Tibial artery (tissue), 4 donors: Measurements from ENCODE around the gene SNIP1.

Experiments
- DNase-seq, 2 donors: peaks; one replicate each; pipeline ENCODE4 v3.0.0-alpha.2; 2019
- H3K27ac ChIP-seq, 2 donors: fragments of 200-600 bp; sonication (generic) in 1 of 2; 1 replicate in 1 of 2; 2 replicates in 1 of 2; pipeline ENCODE4 v1.5.1; 2018 to 2019; ENCODE audit warnings: mild to moderate bottlenecking in 1 of 2
- H3K27me3 ChIP-seq, 2 donors: fragments of 200-600 bp; sonication (generic) in 1 of 2; one replicate each; pipeline versions ENCODE4 v1.5.1 to v1.6.0; 2016 to 2019
- H3K36me3 ChIP-seq, 3 donors: fragments of 200-600 bp; sonication (generic) in 2 of 3; one replicate each; pipeline ENCODE4 v1.5.1; 2016 to 2019; ENCODE audit warnings: mild to moderate bottlenecking in 2 of 3
- H3K4me1 ChIP-seq, 4 donors: fragments of 200-600 bp; sonication (generic) in 2 of 4; 1 replicate in 3 of 4; 2 replicates in 1 of 4; pipeline ENCODE4 v1.5.1; 2016 to 2019
- H3K4me3 ChIP-seq, 2 donors: fragments of 200-600 bp; sonication (generic) in 1 of 2; 1 replicate in 1 of 2; 2 replicates in 1 of 2; pipeline ENCODE4 v1.5.1; 2018 to 2019; ENCODE audit warnings: mild to moderate bottlenecking in 2 of 2
- H3K9me3 ChIP-seq, 3 donors: fragments of 200-600 bp; sonication (generic) in 1 of 3; one replicate each; pipeline ENCODE4 v1.5.1; 2016 to 2019
- CTCF ChIP-seq, 2 experiments: fragments of 200-600 bp in 1 of 2; fragments of 450-650 bp in 1 of 2; IDR thresholded peaks; one replicate each; pipeline ENCODE4 v1.5.1; 2017 to 2019; ENCODE audit warnings: antibody characterized with exemption in 2 of 2, mild to moderate bottlenecking in 1 of 2, moderate library complexity in 1 of 2
- intact Hi-C: fragments of 100-400 bp; cut with DNase I; formaldehyde crosslinking; loops from one replicate; pipeline ENCODE4 v1.15.0; 2023; ENCODE audit warnings: low total_unique reads

Gene SNIP1

GRCh38 chr1:37574834-37575480 is 20.9 kb upstream of the SNIP1 start:
- no peaks in the 10 kb centered on the region for H3K9me3 ChIP-seq
- H3K27ac ChIP-seq: no peak overlapping the region
- no peak for TF ChIP-seq CTCF (IDR thresholded peaks at IDR 0.05)
- H3K4me1 ChIP-seq: no peaks in the 10 kb centered on the region
- H3K4me3 ChIP-seq: no peak overlapping the region
- no peaks in the 10 kb centered on the region for H3K27me3 ChIP-seq
- H3K36me3 ChIP-seq: peaks cover 82 to 100% (median 89%) of the 10 kb centered on the region in 3 donors
- intact Hi-C loops: no loop called here
- DNase-seq: no peak

GRCh38 chr1:37570528-37571334 is 16.6 kb upstream of the SNIP1 start:
- intact Hi-C loops: no loop called here
- no peak for TF ChIP-seq CTCF (IDR thresholded peaks at IDR 0.05)
- peaks cover 98 to 100% (median 99%) of the 10 kb centered on the region in 3 donors for H3K36me3 ChIP-seq

GRCh38 chr1:37567023-37567422 is 12.9 kb upstream of the SNIP1 start:
- TF ChIP-seq CTCF (IDR thresholded peaks at IDR 0.05): no peak
- no peak for DNase-seq
- Histone ChIP-seq H3K9me3 (no peaks in the 10 kb centered on the region), H3K27ac (no peak overlapping the region), H3K4me3 (no peak overlapping the region), H3K4me1 (peaks cover 0 to 13% (median 0%) of the 10 kb centered on the region in 4 donors), H3K36me3 (peaks cover 68 to 96% (median 81%) of the 10 kb centered on the region in 3 donors), H3K27me3 (no peaks in the 10 kb centered on the region)
- intact Hi-C loops: no loop called here

More at GRCh38 chr1:37570528-37571334, 16.6 kb upstream of the SNIP1 start:
- Histone ChIP-seq H3K9me3 (no peaks in the 10 kb centered on the region), H3K27ac (no peak overlapping the region), H3K4me3 (no peak overlapping the region), H3K27me3 (no peaks in the 10 kb centered on the region), H3K4me1 (no peaks in the 10 kb centered on the region)
- no peak for DNase-seq

- no peak for DNase-seq
- intact Hi-C loops: loop anchor here (5.0 kb wide), 1 partner anchor 117 kb away; no protein-coding TSS in a partner anchor
- Histone ChIP-seq H3K4me3 (no peak overlapping the region), H3K4me1 (peaks cover 0 to 13% (median 0%) of the 10 kb centered on the region in 4 donors), H3K27ac (peak overlapping the region in 1 of 2 donors; percentile 23), H3K9me3 (no peaks in the 10 kb centered on the region), H3K27me3 (no peaks in the 10 kb centered on the region), H3K36me3 (peaks cover 46 to 88% (median 62%) of the 10 kb centered on the region in 3 donors)
- no peak for TF ChIP-seq CTCF (IDR thresholded peaks at IDR 0.05)
Observed at GRCh38 chr1:37564892-37565291, 10.8 kb upstream of the SNIP1 start.

- Histone ChIP-seq H3K4me1 (peaks cover 0 to 13% (median 0%) of the 10 kb centered on the region in 4 donors), H3K27ac (no peak overlapping the region), H3K27me3 (no peaks in the 10 kb centered on the region), H3K9me3 (no peaks in the 10 kb centered on the region), H3K4me3 (no peak overlapping the region), H3K36me3 (peaks cover 28 to 74% (median 43%) of the 10 kb centered on the region in 3 donors)
- DNase-seq: no peak
- intact Hi-C loops: loop anchor here (5.0 kb wide), 1 partner anchor 119 kb away; no protein-coding TSS in a partner anchor
- no peak for TF ChIP-seq CTCF (IDR thresholded peaks at IDR 0.05)
Observed at GRCh38 chr1:37562984-37563383, 8.9 kb upstream of the SNIP1 start.
